Mammary epithelial cell (primary cell): Measurements from ENCODE around the gene TMEM72.
"Not testable (repeated sequence)": the region's sequence is repeated elsewhere in the genome, so short reads cannot be mapped to it uniquely, and the experiment has no call there.

Source experiments
- EZH2 ChIP-seq: IDR thresholded peaks from 2 replicates; pipeline ENCODE4 v1.6.1; 2012; ENCODE audit warnings: low read length, inconsistent platforms, borderline replicate concordance
- TF ChIP-seq, protein P1 (sequence below), 2 donors: IDR thresholded peaks in 1 of 2; conservative IDR thresholded peaks in 1 of 2; 2 replicates each; pipeline ENCODE4 v1.5.1; 2011 to 2012; ENCODE audit warnings: inconsistent platforms in 2 of 2, low read length in 2 of 2, mild to moderate bottlenecking in 2 of 2, control low read depth in 1 of 2, low read depth in 1 of 2; ENCODE audit not compliant: insufficient read depth in 1 of 2; ENCODE audit errors: extremely low read depth in 1 of 2

DNA sequence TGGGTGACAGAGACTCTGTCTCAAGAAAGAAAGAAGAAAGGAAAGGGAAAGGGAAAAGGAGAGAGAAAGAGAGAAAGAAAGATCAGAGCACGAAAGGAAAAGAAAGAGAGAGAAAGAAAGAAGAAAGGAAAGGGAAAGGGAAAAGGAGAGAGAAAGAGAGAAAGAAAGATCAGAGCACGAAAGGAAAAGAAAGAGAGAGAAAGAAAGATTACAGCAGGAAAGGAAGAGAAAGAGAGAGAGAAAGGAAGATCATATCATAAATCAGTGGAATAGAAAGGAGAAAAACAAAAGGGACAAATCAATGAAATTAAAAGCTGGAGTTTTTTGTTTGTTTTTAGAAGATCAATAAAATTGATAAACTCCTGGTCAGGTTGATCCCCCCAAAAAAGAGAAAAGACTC is 44.8 kb upstream of the TMEM72 start:
- TF ChIP-seq, protein P1, sequence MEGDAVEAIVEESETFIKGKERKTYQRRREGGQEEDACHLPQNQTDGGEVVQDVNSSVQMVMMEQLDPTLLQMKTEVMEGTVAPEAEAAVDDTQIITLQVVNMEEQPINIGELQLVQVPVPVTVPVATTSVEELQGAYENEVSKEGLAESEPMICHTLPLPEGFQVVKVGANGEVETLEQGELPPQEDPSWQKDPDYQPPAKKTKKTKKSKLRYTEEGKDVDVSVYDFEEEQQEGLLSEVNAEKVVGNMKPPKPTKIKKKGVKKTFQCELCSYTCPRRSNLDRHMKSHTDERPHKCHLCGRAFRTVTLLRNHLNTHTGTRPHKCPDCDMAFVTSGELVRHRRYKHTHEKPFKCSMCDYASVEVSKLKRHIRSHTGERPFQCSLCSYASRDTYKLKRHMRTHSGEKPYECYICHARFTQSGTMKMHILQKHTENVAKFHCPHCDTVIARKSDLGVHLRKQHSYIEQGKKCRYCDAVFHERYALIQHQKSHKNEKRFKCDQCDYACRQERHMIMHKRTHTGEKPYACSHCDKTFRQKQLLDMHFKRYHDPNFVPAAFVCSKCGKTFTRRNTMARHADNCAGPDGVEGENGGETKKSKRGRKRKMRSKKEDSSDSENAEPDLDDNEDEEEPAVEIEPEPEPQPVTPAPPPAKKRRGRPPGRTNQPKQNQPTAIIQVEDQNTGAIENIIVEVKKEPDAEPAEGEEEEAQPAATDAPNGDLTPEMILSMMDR (conservative IDR thresholded peaks at IDR 0.05 in 1 of 2, IDR thresholded peaks at IDR 0.05 in 1 of 2; ENCODE audit: extremely low read depth in 1 of 2, insufficient read depth in 1 of 2, low read depth in 1 of 2, low read length in 2 of 2) = not testable (repeated sequence)
- TF ChIP-seq EZH2 = not testable (repeated sequence)
